Measurements from ENCODE around the gene KIF16B.
A peak's percentile ranks its signal among the peaks of the same experiment; 100 is the strongest.

Gene KIF16B

GRCh38 chr20:16438100-16438499, 135.1 kb downstream of the KIF16B start:
- DNase-seq (ENCODE audit: low read depth in 2 of 3, low spot score in 2 of 3), result no peak

- no peak for DNase-seq (ENCODE audit: low read depth in 2 of 3, low spot score in 2 of 3)
Observed at GRCh38 chr20:16437387-16437996, 135.8 kb downstream of the KIF16B start.

GRCh38 chr20:16434062-16434664, 139.1 kb downstream of the KIF16B start:
- peak; percentile 10 to 25 (median 17) for DNase-seq (ENCODE audit: low read depth in 2 of 3, low spot score in 2 of 3)

DNA sequence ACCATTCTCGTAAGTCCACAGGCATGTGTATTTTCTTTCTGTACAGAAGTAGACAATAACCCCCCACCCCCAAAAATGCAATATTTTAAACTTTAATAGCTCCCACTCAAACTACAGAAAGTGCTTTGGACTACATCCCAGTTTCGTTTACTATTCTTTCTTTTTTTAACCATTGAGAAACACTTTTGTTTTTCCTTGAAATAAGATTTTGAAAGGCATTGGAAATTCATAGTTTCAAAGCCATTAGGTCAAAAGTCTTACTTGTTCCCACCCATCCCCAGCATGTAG, 140.0 kb downstream of the KIF16B start:
- no peak for DNase-seq (ENCODE audit: low read depth in 2 of 3, low spot score in 2 of 3)

DNA sequence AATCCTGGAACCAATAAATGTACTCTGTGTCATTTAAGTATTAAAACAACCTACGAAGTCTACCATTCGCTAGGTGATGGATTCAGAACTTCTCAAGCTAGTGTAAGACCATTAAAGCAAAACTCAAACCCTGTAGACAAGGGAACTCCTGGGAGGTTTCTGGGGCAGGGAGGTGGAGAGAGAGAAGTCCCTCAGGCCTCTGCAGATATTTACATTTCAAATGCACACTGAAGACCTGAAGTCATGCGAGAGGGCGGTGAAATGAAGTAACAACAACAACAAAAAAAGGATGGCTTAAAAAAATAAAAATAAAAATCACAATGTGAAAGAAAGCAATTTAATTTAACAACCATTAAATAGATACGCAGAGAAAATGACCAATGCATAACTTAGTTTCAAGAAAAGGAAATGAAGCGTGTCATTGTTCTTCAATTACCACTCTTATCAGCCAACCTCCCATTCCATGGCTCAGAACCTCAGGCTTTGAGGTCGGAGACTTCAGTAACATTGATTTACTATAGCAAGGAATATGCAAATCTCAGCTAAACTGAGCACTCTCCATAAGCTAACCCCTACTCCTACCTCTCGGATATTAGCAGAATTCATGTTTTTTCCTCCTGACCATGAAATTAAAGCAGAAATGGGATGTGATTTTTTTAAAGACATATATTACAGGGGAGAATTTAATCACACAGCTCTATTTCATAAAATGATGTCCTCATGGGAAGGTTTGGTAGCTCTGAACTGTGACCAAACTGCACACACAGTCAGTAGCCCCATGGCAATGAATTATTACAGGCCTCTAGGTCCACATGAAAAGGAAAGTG, 140.6 kb downstream of the KIF16B start:
- no peak for DNase-seq (ENCODE audit: low read depth in 2 of 3, low spot score in 2 of 3)

GRCh38 chr20:16428112-16428511, 145.1 kb downstream of the KIF16B start:
- no peak for DNase-seq (ENCODE audit: low read depth in 2 of 3, low spot score in 2 of 3)

DNA sequence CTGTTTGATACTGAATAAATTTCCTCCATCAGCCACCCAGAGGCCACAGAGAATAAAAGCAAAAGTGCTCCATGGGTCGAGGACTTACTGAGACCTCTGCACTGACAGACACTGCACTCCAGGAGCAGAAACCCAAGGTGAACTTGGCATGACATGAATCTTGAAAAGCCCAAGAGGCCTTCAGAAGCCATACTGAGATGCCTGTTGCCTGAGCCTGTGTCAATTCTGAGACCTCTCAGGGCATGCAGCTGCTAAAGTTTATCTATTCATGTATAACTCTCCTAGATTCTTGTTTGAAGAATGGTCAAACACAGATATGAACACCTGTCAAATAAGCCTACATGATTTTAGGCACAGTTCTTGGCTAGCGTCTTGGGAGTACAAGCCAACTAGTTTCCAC, 145.7 kb downstream of the KIF16B start:
- no peak for DNase-seq (ENCODE audit: low read depth in 2 of 3, low spot score in 2 of 3)

GRCh38 chr20:16424780-16425179, 148.5 kb downstream of the KIF16B start:
- no peak for DNase-seq (ENCODE audit: low read depth in 2 of 3, low spot score in 2 of 3)

DNA sequence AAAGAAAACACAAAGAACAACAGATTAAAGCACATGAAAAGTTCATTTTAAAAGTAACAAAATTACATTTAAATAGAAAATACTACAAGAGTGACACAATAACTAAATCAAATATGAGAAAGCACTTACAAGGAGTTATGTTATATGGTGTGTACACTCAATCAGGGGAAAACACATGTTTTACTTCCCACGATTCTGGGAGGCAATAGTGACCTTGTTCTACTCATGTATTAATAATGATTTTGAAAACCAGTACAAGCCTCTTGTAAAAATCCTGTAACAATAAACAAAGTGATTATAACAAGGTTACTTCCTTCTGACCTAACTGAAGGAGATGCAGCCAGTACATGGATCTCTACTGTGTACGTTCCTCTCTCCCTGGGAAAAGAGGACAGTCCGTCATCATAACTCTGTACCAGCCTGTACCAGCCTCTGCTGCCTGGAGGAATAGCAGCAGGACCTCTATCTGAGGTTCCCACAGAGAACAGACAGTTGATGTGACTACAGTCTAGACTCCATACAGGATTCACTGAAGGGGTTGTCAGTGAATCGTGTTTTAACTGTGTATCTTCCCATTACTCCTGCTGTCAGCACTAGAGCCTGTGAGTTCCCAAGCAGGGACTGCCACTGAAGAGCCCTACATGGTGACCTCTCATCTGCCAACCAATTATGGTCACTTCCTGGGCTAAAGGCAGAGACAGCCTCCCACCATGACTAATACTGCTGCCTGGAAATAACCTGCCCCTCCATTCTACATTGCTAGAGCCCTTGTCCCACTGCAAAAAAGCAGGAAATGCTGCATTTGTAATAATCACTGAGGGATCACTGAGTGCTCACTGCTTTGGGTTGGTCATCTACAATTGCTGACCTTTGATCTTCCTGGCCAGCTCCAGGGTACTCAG, 149.7 kb downstream of the KIF16B start:
- DNase-seq (ENCODE audit: low read depth in 2 of 3, low spot score in 2 of 3), result no peak

DNA sequence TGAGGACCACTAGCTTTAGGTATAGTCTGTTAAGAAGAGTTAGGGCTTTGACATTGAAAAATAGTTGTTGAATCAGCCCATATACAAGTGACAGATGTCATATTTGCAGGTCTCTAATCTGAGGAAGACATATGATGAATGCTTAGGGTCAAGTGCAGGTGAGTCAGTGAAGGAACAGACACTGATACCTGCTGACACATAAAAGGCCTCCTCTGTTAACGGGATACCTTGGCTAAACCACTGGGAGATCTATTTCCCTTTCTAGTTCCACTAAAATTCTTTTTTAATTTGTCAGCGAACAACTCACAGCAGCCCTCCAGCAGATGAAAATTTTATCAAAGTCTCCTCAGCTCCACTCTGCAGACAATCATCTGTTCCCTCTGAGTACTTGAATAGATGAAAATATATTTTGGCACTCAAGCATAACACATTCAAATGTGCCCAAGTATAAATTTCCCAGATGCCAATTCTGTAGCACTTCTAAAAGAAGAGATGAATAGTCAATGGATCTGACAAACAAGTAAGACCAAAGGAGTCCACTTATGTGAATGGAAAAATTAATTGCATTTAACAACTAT, 154.0 kb downstream of the KIF16B start:
- DNase-seq (ENCODE audit: low read depth in 2 of 3, low spot score in 2 of 3), result no peak

DNA sequence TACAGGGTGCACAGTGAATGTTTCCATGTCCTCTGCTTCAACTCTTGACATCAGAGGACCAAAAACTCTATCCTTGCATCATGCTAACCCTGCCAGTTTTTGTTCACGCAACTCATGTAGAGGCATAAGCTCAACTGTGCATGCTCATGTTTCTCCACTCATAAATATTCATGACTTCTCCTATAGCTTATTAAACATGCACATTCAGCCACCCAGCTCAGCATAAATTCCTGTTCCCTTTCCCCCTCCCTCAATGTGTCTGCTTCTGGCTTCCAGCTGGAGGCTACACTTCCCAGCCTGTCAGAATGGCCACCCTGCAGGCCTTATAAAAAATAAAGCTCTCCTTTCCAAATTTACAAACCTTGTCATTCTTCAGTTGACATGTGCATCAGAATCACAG, 154.6 kb downstream of the KIF16B start:
- DNase-seq (ENCODE audit: low read depth in 2 of 3, low spot score in 2 of 3), result no peak

- no peak for DNase-seq (ENCODE audit: low read depth in 2 of 3, low spot score in 2 of 3)
Observed at GRCh38 chr20:16417001-16417400, 156.2 kb downstream of the KIF16B start.

DNA sequence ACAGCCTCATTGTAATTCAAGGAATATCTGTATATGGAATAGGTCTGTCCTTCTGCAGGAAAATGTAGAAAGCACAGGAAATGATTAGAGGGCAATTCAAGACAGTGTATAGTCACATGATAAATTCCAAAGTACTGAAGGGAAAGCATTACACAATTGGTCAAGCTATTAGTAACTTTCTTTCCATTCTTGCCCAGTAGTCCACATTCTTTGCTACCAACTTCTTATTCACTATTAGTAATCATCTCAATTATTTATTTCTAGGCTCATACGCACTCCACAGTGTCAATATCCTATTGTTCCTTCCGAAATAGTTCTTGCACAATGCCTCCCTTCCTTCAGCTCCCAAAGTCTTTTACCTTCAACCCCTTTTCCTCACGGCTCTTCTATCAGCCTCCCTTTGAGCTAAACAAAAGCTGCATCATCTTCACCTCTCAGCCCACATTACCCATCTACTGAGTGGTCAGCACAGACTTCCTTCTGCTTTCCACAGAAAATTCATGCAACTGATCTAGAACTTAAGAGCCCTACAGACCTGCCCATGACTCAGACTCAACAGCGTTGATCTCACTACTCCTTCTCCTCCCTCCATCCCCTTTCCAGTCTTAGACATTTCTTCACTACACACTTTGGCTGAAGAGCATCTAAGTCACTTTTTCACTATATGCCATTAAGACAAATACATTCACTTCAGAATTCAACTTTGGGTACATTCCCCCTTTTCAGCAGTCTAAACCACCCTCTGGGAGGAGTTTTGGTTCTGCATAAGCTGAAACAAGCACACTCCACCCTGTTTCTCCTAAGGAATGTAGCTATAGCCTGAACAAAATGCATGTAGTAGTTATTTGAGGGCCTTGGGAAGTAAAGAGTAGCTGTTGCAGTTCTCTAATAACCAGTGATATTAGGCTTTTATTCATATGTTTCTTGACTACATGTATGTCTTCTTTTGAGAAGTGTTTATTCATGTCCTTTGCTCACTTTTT, 157.9 kb downstream of the KIF16B start:
- DNase-seq (ENCODE audit: low read depth in 2 of 3, low spot score in 2 of 3), result no peak

DNA sequence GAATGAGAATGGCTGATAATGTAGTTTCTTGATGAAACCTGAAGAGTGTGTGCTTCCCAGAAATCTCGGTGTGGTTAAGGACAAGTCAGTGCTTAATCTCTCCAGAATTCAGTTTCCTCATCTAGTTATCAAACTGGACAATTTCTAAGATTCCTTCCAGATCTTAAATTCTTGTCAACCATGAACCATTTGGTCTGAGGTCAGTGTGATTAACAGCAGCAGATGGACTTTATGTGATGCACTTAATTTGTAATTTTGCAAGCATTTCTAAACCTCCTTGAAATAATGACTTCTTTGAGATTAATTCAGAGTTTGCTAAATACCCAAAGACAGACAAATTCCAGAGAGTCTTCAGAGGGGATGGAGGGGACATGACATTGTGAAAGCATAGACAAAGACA, 160.3 kb downstream of the KIF16B start:
- DNase-seq (ENCODE audit: low read depth in 2 of 3, low spot score in 2 of 3), result no peak

DNA sequence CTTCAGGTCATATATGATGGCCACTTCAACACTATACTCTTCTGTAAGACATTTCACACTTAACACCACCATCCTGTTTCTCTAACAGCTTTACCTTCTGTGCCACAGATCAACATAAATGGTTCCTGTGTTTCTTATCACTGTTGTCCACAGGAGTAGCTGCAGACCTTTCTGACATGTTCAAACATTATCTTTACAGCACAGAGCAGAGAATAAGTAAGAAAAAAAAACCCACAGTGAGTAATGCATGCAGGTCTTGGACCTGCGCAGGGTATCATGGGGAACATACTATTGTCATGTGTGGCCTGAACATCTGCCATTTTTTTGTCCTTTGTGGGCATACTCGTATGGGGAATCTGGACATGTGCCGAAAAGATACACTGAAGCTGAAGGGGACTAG, 161.9 kb downstream of the KIF16B start:
- DNase-seq (ENCODE audit: low read depth in 2 of 3, low spot score in 2 of 3), result no peak

DNA sequence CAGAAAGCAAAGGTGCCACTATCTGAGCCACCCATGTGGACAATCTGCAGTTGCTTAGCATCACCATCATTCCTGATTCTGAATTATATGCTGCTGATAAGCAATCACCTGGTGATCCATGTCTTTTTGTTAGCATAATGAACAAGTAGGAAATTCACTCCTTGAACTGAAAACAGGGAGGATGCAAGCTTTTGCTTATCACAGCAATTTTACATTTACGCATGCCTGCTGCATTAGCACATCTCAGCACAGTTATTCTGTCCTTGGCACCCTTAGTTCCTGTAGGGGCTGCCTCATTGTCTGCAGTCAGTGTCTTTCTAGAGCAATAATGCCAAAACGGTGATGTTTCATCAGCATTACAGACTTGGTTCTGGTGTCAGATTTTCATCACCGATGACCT, 162.6 kb downstream of the KIF16B start:
- no peak for DNase-seq (ENCODE audit: low read depth in 2 of 3, low spot score in 2 of 3)

GRCh38 chr20:16408981-16409380, 164.3 kb downstream of the KIF16B start:
- no peak for DNase-seq (ENCODE audit: low read depth in 2 of 3, low spot score in 2 of 3)

DNA sequence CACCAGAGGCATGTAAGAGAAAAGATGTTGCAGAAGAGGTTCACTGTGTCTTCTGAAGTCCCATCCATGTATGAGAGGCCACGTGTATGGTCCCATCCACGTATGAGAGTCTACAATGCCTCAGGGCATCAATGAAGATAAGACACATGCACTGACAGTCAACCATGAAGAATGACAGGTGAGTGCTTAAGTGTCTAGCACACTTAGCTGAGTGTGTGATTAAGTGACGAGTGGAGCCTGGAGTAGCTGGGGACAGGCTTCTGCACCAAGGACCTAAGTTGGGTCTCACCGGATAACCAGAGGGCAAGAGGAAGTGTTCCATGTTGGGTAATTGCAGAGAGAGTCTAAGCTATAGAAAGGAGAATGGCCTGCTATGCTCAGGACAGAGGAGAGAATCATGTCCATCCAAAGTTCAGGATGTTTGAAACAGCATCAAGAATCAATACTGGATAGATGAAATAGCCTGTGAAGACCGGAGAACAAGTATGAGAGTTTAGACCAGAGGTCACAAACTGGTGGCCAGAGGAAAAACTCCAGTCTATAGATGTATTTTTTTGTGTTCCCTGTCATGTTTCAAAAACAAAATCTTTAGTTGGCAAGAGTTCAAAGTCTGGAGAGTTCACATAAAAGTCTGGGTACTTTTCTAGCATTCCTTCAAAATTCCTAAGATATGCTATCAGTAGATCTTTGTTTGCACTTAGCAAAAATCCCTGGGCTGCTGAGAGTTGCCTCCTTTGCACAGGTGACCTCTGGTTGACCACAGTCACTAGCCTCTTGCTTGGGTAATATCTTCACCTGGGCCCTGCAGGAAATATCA, 165.8 kb downstream of the KIF16B start:
- no peak for DNase-seq (ENCODE audit: low read depth in 2 of 3, low spot score in 2 of 3)

DNA sequence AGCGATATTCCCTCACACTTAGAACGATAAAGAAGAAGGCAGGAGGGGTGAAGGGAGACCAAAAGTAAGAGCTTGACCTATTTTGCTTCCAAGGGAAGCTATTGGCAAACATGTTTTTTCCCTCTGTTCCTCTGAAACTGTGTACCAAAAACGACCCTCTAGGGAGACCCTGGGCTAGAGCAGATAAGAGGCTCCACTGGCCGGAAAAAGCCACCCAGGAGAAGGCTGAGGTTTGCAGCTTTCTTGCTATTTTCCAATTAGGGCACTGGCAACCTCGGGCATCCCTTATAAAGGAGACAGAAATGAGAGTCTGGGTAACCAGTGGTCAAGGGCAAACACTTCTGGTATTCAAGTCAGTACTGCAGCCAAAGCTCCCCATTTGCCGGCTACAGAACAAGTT, 168.0 kb downstream of the KIF16B start:
- no peak for DNase-seq (ENCODE audit: low read depth in 2 of 3, low spot score in 2 of 3)

All from activated CD8-positive, alpha-beta memory T cell treated with anti-CD3 and anti-CD28 coated beads for 48 hours (primary cell).